Trophoblast cell (in vitro differentiated cells and primary cell): ENCODE measurements around the gene TBC1D22A.

Source experiments
- DNase-seq, 2 donors: peaks; one replicate each; pipeline ENCODE4 v3.0.0-alpha.2; 2016
- H2AFZ ChIP-seq: 2 replicates; pipeline ENCODE4 v1.6.1; 2013; ENCODE audit warnings: low read length, moderate library complexity, mild to moderate bottlenecking; ENCODE audit not compliant: insufficient read depth, poor library complexity
- H2AK5ac ChIP-seq: 2 replicates; pipeline ENCODE4 v1.6.1; 2013; ENCODE audit warnings: mild to moderate bottlenecking, low read length
- H2BK120ac ChIP-seq: 2 replicates; pipeline ENCODE4 v1.6.1; 2013; ENCODE audit warnings: low read length, mild to moderate bottlenecking, moderate library complexity; ENCODE audit not compliant: insufficient read depth, poor library complexity
- H2BK12ac ChIP-seq: 2 replicates; pipeline ENCODE4 v1.6.1; 2013; ENCODE audit warnings: mild to moderate bottlenecking, low read length, moderate library complexity
- H2BK5ac ChIP-seq: 2 replicates; pipeline ENCODE4 v1.6.1; 2013; ENCODE audit warnings: low read length, low read depth, moderate library complexity, mild to moderate bottlenecking; ENCODE audit not compliant: poor library complexity
- H3K14ac ChIP-seq: 2 replicates; pipeline ENCODE4 v1.6.1; 2013; ENCODE audit warnings: mild to moderate bottlenecking, low read length
- H3K18ac ChIP-seq: 2 replicates; pipeline ENCODE4 v1.6.1; 2013; ENCODE audit warnings: mild to moderate bottlenecking, low read length
- H3K23ac ChIP-seq: 2 replicates; pipeline ENCODE4 v1.6.1; 2013; ENCODE audit warnings: low read length
- H3K27ac ChIP-seq: 2 replicates; pipeline ENCODE4 v1.5.1; 2013; ENCODE audit warnings: low read depth, mild to moderate bottlenecking, inconsistent platforms, low read length, moderate library complexity
- H3K27me3 ChIP-seq: 2 replicates; pipeline ENCODE4 v1.6.1; 2013; ENCODE audit warnings: inconsistent platforms, mild to moderate bottlenecking, low read length, moderate library complexity; ENCODE audit not compliant: insufficient read depth
- H3K36me3 ChIP-seq, 2 experiments: 1 replicate in 1 of 2; 2 replicates in 1 of 2; pipeline ENCODE4 v1.6.1; 2013; ENCODE audit warnings: low read length in 2 of 2, mild to moderate bottlenecking in 2 of 2, moderate library complexity in 1 of 2; ENCODE audit not compliant: insufficient read depth in 2 of 2, control insufficient read depth in 1 of 2
- H3K4ac ChIP-seq: 2 replicates; pipeline ENCODE4 v1.6.1; 2013; ENCODE audit warnings: low read depth, mild to moderate bottlenecking, low read length, moderate library complexity
- H3K4me1 ChIP-seq, 2 experiments: 1 replicate in 1 of 2; 2 replicates in 1 of 2; pipeline ENCODE4 v1.6.1; 2013; ENCODE audit warnings: low read length in 2 of 2, mild to moderate bottlenecking in 2 of 2, moderate library complexity in 1 of 2; ENCODE audit not compliant: insufficient read depth in 2 of 2, control insufficient read depth in 1 of 2
- H3K4me2 ChIP-seq: 2 replicates; pipeline ENCODE4 v1.6.1; 2013; ENCODE audit warnings: inconsistent platforms, mild to moderate bottlenecking, low read length, moderate library complexity
- H3K4me3 ChIP-seq: 2 replicates; pipeline ENCODE4 v1.5.1; 2013; ENCODE audit warnings: mild to moderate bottlenecking, low read depth, low read length, inconsistent platforms
- H3K79me1 ChIP-seq: one replicate; pipeline ENCODE4 v1.6.1; 2013; ENCODE audit warnings: low read length
- H3K79me2 ChIP-seq: 2 replicates; pipeline ENCODE4 v1.6.1; 2013; ENCODE audit warnings: low read length, mild to moderate bottlenecking; ENCODE audit not compliant: control insufficient read depth, insufficient read depth, poor library complexity
- H3K9ac ChIP-seq: 2 replicates; pipeline ENCODE4 v1.6.1; 2013; ENCODE audit warnings: mild to moderate bottlenecking, low read length
- H3K9me3 ChIP-seq: 2 replicates; pipeline ENCODE4 v1.6.1; 2013; ENCODE audit warnings: low read depth, mild to moderate bottlenecking, control low read depth, inconsistent platforms, low read length; ENCODE audit not compliant: insufficient read depth
- H4K12ac ChIP-seq: 2 replicates; pipeline ENCODE4 v1.6.1; 2013; ENCODE audit warnings: low read depth, mild to moderate bottlenecking, low read length, moderate library complexity
- H4K8ac ChIP-seq: 2 replicates; pipeline ENCODE4 v1.6.1; 2013; ENCODE audit warnings: low read depth, mild to moderate bottlenecking, low read length, moderate library complexity
- H4K91ac ChIP-seq: one replicate; pipeline ENCODE4 v1.6.1; 2013; ENCODE audit warnings: low read depth, mild to moderate bottlenecking, low read length, moderate library complexity
- WGBS: extraction: QIAGEN DNeasy Blood & Tissue Kit; methylation state at CpG from one replicate; pipeline ENCODE4 v1.1.7; 2013; ENCODE audit warnings: missing lambda C conversion rate; ENCODE audit not compliant: insufficient read length, insufficient coverage; ENCODE audit errors: extremely low coverage; 5-methylcytosine and 5-hydroxymethylcytosine counted together

The TBC1D22A gene

DNA sequence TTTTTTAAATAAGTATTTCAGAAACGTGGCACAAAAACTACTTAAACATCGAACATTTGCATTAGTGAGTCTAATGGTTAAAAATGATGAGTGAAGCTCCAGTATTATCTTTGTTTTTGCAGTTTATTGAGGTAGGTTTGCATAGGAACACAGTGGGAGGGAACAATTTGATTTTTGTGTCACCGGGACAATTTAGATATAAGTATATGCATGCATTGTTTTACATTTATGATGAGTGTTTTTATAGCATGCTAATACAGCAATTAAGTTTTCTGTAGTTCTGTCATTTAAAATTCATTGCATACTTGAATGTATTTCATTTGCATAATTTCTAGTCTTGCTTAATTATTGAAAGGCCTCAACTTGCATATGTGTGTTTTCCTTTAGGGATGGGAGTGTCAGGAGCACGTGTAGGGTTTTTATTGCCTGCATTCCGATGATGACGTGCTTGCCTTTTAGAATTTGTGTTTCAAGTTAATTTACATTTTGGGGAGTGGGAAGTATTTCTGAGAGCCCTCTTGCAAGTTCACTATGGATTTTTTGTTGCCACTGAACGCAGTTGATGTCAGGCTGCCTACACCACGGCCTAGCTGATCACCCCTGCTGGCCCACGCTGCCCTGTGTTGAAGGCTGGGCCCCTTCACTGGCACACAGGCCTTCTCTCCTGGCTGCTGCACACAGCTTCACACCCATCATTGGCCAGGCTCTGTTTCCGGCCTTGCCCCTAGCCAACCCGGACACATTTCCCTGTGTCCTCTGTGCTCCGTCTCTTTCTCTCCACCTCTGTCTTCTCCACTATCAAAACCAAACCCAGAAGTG lies 120.9 kb downstream of the TBC1D22A start:
- H2AK5ac ChIP-seq = no peak overlapping the region
- peaks cover 0 to 5% of the 10 kb centered on the region in 2 experiments for H3K36me3 ChIP-seq
- H3K27me3 ChIP-seq = no peaks in the 10 kb centered on the region
- DNase-seq = no peak
- no peak overlapping the region for H3K23ac ChIP-seq
- H2BK12ac ChIP-seq = no peak overlapping the region
- no peak overlapping the region for H2AFZ ChIP-seq
- no peak overlapping the region for H3K14ac ChIP-seq
- H3K9ac ChIP-seq = no peak overlapping the region
- H3K9me3 ChIP-seq = peaks cover 1% of the 10 kb centered on the region
- no peak overlapping the region for H4K8ac ChIP-seq
- no peak overlapping the region for H4K91ac ChIP-seq
- H3K27ac ChIP-seq = no peak overlapping the region
- H3K79me2 ChIP-seq = no peaks in the 10 kb centered on the region
- no peak overlapping the region for H2BK5ac ChIP-seq
- H3K18ac ChIP-seq = no peak overlapping the region
- WGBS = no CpG with 5 or more reads among the region's 12 CpGs
- no peak overlapping the region for H2BK120ac ChIP-seq
- no peak overlapping the region for H4K12ac ChIP-seq
- H3K4me2 ChIP-seq = no peak overlapping the region
- no peaks in the 10 kb centered on the region for H3K4me1 ChIP-seq
- H3K4me3 ChIP-seq = no peak overlapping the region
- H3K4ac ChIP-seq = no peak overlapping the region
- H3K79me1 ChIP-seq = no peaks in the 10 kb centered on the region

- no peaks in the 10 kb centered on the region for H3K79me1 ChIP-seq
- H3K9ac ChIP-seq = no peak overlapping the region
- H4K8ac ChIP-seq = no peak overlapping the region
- no peak overlapping the region for H3K27ac ChIP-seq
- H4K91ac ChIP-seq = no peak overlapping the region
- H3K9me3 ChIP-seq = peaks cover 1% of the 10 kb centered on the region
- WGBS = no CpG with 5 or more reads among the region's 8 CpGs
- no peak overlapping the region for H3K18ac ChIP-seq
- H4K12ac ChIP-seq = no peak overlapping the region
- DNase-seq = no peak
- no peak overlapping the region for H3K4me3 ChIP-seq
- H2BK120ac ChIP-seq = no peak overlapping the region
- H3K4me1 ChIP-seq = no peaks in the 10 kb centered on the region
- no peaks in the 10 kb centered on the region for H3K79me2 ChIP-seq
- no peak overlapping the region for H3K4me2 ChIP-seq
- no peak overlapping the region for H2AFZ ChIP-seq
- H2BK12ac ChIP-seq = no peak overlapping the region
- no peak overlapping the region for H2BK5ac ChIP-seq
- no peaks in the 10 kb centered on the region for H3K27me3 ChIP-seq
- no peak overlapping the region for H3K23ac ChIP-seq
- no peak overlapping the region for H3K14ac ChIP-seq
- peaks cover 0 to 4% of the 10 kb centered on the region in 2 experiments for H3K36me3 ChIP-seq
- no peak overlapping the region for H2AK5ac ChIP-seq
- H3K4ac ChIP-seq = no peak overlapping the region
These were observed 121.9 kb downstream of the TBC1D22A start for GRCh38 chr22:46884365-46884764.

GRCh38 chr22:46887978-46888377 lies 125.5 kb downstream of the TBC1D22A start:
- DNase-seq = no peak
- Histone ChIP-seq H3K9ac (no peak overlapping the region), H2BK5ac (no peak overlapping the region), H3K14ac (no peak overlapping the region), H3K9me3 (peaks cover 1% of the 10 kb centered on the region), H2AFZ (no peak overlapping the region), H3K4me1 (no peaks in the 10 kb centered on the region), H3K4ac (no peak overlapping the region), H3K27ac (no peak overlapping the region), H2BK12ac (no peak overlapping the region), H4K8ac (no peak overlapping the region), H4K91ac (no peak overlapping the region), H2BK120ac (no peak overlapping the region), H3K79me1 (no peaks in the 10 kb centered on the region), H3K27me3 (no peaks in the 10 kb centered on the region), H4K12ac (no peak overlapping the region), H3K4me3 (no peak overlapping the region), H3K79me2 (no peaks in the 10 kb centered on the region), H3K4me2 (no peak overlapping the region), H3K36me3 (peaks cover 0 to 7% of the 10 kb centered on the region in 2 experiments), H3K23ac (no peak overlapping the region), H3K18ac (no peak overlapping the region), H2AK5ac (no peak overlapping the region)
- no CpG with 5 or more reads among the region's 11 CpGs for WGBS

DNA sequence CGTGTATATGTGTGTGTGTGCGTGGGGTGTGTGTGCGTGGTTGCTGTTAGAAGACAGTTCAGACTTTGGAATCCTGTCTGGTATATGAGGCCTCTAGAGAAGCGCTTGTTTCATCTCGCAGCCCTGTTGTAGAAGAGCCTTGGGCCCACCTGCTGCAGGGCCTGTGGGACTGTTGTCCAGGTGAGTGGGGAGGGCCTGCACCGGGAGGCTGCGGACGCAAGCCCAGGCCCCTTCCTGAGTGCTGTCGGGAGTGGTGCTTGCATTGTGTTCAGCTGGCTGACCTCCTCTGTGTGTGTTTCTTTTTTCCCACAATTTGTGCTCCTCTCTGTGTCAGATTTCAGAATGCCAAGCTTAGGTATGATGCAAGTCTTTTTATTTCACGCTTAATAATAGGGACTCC lies 128.4 kb downstream of the TBC1D22A start:
- Histone ChIP-seq H4K8ac (no peak overlapping the region), H3K14ac (no peak overlapping the region), H3K4me1 (no peaks in the 10 kb centered on the region), H3K4me3 (no peak overlapping the region), H3K23ac (no peak overlapping the region), H2AFZ (no peak overlapping the region), H2BK12ac (no peak overlapping the region), H2BK120ac (no peak overlapping the region), H3K79me1 (no peaks in the 10 kb centered on the region), H3K27me3 (no peaks in the 10 kb centered on the region), H3K9me3 (peaks cover 4% of the 10 kb centered on the region), H4K12ac (no peak overlapping the region), H3K27ac (no peak overlapping the region), H2BK5ac (no peak overlapping the region), H3K18ac (no peak overlapping the region), H4K91ac (no peak overlapping the region), H3K79me2 (no peaks in the 10 kb centered on the region), H2AK5ac (no peak overlapping the region), H3K9ac (no peak overlapping the region), H3K4me2 (no peak overlapping the region), H3K4ac (no peak overlapping the region), H3K36me3 (peaks cover 2 to 12% of the 10 kb centered on the region in 2 experiments)
- WGBS = no CpG with 5 or more reads among the region's 10 CpGs
- no peak for DNase-seq
